H1 (cell line): ENCODE measurements around the gene JMJD7. TPM values are rescaled to one million over a fixed set of nuclear protein-coding genes. Genes with fewer than 3 reads are reported as not detected.

ENCODE experiments used
- CTCF ChIP-seq, 3 experiments: IDR thresholded peaks; 1 replicate in 2 of 3; 2 replicates in 1 of 3; pipeline versions ENCODE4 v1.5.1 to v1.6.1; 2011; ENCODE audit warnings: low read length in 3 of 3, mild to moderate bottlenecking in 3 of 3, inconsistent platforms in 2 of 3, low read depth in 1 of 3, moderate library complexity in 1 of 3; ENCODE audit not compliant: insufficient read depth in 1 of 3; ENCODE audit errors: control extremely low read depth in 1 of 3
- HDAC2 ChIP-seq, 2 experiments: fragments of 300-600 bp in 1 of 2; sonication (generic) in 1 of 2; IDR thresholded peaks; 2 replicates each; pipeline ENCODE4 v1.6.1; 2011 to 2012; ENCODE audit warnings: low read depth in 2 of 2, low read length in 2 of 2, mild to moderate bottlenecking in 2 of 2, moderate library complexity in 2 of 2, borderline replicate concordance in 1 of 2, inconsistent platforms in 1 of 2
- HDAC6 ChIP-seq: IDR thresholded peaks from one replicate; pipeline ENCODE4 v1.7.1; 2012; ENCODE audit warnings: low read depth, mild to moderate bottlenecking, inconsistent platforms, low read length, moderate library complexity
- JUN ChIP-seq: IDR thresholded peaks from 2 replicates; pipeline ENCODE4 v1.6.1; 2011; ENCODE audit warnings: low read depth, mild to moderate bottlenecking, improper control_type of control experiment, low read length
- JUND ChIP-seq: IDR thresholded peaks from 2 replicates; pipeline ENCODE4 v1.6.1; 2011; ENCODE audit warnings: mild to moderate bottlenecking, improper control_type of control experiment, low read length
- RAD21 ChIP-seq, 2 experiments: IDR thresholded peaks in 1 of 2; conservative IDR thresholded peaks in 1 of 2; 2 replicates each; pipeline ENCODE4 v1.6.1; 2011; ENCODE audit warnings: low read depth in 2 of 2, low read length in 2 of 2, improper control_type of control experiment in 1 of 2, inconsistent platforms in 1 of 2, mild to moderate bottlenecking in 1 of 2, moderate library complexity in 1 of 2
- polyA plus RNA-seq, 7 experiments: library from polyadenylated mRNA; depleted of rRNA in 3 of 7; stranded (reverse) in 5 of 7; unstranded in 2 of 7; fragments of >200 nt in 5 of 7; fragments of 200-250 nt in 2 of 7; gene quantifications; 1 replicate in 5 of 7; 2 replicates in 1 of 7; 4 replicates in 1 of 7; pipeline versions ENCODE4 v1.2.1 to v1.2.3, GENCODE V29; 2011 to 2013; ENCODE audit warnings: missing spikeins in 2 of 7, mixed read lengths in 2 of 7
- total RNA-seq: library from RNA; stranded (reverse); fragmentation: NEBNext Ultra II Directional; extraction: Animal tissue kit (Norgen Biotek cat#: 25700); gene quantifications from 2 replicates; pipeline ENCODE4 v1.2.1, GENCODE V29; 2021
- TF ChIP-seq, protein P1 (sequence below): fragments of 300-600 bp; sonication (generic); IDR thresholded peaks from 2 replicates; pipeline ENCODE4 v1.7.1; 2012; ENCODE audit warnings: low read length, moderate library complexity, mild to moderate bottlenecking, inconsistent platforms; ENCODE audit not compliant: insufficient replicate concordance

JMJD7 gene
- total and polyA plus RNA-seq, 2 of the 8 experiments (the other 6 are each of a cell fraction or from before 2014, with no cell fraction given): 15.0 to 20.0 TPM

- TF ChIP-seq, protein P1, sequence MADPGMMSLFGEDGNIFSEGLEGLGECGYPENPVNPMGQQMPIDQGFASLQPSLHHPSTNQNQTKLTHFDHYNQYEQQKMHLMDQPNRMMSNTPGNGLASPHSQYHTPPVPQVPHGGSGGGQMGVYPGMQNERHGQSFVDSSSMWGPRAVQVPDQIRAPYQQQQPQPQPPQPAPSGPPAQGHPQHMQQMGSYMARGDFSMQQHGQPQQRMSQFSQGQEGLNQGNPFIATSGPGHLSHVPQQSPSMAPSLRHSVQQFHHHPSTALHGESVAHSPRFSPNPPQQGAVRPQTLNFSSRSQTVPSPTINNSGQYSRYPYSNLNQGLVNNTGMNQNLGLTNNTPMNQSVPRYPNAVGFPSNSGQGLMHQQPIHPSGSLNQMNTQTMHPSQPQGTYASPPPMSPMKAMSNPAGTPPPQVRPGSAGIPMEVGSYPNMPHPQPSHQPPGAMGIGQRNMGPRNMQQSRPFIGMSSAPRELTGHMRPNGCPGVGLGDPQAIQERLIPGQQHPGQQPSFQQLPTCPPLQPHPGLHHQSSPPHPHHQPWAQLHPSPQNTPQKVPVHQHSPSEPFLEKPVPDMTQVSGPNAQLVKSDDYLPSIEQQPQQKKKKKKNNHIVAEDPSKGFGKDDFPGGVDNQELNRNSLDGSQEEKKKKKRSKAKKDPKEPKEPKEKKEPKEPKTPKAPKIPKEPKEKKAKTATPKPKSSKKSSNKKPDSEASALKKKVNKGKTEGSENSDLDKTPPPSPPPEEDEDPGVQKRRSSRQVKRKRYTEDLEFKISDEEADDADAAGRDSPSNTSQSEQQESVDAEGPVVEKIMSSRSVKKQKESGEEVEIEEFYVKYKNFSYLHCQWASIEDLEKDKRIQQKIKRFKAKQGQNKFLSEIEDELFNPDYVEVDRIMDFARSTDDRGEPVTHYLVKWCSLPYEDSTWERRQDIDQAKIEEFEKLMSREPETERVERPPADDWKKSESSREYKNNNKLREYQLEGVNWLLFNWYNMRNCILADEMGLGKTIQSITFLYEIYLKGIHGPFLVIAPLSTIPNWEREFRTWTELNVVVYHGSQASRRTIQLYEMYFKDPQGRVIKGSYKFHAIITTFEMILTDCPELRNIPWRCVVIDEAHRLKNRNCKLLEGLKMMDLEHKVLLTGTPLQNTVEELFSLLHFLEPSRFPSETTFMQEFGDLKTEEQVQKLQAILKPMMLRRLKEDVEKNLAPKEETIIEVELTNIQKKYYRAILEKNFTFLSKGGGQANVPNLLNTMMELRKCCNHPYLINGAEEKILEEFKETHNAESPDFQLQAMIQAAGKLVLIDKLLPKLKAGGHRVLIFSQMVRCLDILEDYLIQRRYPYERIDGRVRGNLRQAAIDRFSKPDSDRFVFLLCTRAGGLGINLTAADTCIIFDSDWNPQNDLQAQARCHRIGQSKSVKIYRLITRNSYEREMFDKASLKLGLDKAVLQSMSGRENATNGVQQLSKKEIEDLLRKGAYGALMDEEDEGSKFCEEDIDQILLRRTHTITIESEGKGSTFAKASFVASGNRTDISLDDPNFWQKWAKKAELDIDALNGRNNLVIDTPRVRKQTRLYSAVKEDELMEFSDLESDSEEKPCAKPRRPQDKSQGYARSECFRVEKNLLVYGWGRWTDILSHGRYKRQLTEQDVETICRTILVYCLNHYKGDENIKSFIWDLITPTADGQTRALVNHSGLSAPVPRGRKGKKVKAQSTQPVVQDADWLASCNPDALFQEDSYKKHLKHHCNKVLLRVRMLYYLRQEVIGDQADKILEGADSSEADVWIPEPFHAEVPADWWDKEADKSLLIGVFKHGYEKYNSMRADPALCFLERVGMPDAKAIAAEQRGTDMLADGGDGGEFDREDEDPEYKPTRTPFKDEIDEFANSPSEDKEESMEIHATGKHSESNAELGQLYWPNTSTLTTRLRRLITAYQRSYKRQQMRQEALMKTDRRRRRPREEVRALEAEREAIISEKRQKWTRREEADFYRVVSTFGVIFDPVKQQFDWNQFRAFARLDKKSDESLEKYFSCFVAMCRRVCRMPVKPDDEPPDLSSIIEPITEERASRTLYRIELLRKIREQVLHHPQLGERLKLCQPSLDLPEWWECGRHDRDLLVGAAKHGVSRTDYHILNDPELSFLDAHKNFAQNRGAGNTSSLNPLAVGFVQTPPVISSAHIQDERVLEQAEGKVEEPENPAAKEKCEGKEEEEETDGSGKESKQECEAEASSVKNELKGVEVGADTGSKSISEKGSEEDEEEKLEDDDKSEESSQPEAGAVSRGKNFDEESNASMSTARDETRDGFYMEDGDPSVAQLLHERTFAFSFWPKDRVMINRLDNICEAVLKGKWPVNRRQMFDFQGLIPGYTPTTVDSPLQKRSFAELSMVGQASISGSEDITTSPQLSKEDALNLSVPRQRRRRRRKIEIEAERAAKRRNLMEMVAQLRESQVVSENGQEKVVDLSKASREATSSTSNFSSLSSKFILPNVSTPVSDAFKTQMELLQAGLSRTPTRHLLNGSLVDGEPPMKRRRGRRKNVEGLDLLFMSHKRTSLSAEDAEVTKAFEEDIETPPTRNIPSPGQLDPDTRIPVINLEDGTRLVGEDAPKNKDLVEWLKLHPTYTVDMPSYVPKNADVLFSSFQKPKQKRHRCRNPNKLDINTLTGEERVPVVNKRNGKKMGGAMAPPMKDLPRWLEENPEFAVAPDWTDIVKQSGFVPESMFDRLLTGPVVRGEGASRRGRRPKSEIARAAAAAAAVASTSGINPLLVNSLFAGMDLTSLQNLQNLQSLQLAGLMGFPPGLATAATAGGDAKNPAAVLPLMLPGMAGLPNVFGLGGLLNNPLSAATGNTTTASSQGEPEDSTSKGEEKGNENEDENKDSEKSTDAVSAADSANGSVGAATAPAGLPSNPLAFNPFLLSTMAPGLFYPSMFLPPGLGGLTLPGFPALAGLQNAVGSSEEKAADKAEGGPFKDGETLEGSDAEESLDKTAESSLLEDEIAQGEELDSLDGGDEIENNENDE: no peak
- TF ChIP-seq JUN (no peak), HDAC2 (IDR thresholded peaks at IDR 0.05; ENCODE audit: borderline replicate concordance in 1 of 2, low read depth in 2 of 2, low read length in 2 of 2) (no peak), JUND (no peak), RAD21 (IDR thresholded peaks at IDR 0.05 in 1 of 2, conservative IDR thresholded peaks at IDR 0.05 in 1 of 2; ENCODE audit: low read depth in 2 of 2, low read length in 2 of 2) (no peak), CTCF (IDR thresholded peaks at IDR 0.05; ENCODE audit: control extremely low read depth in 1 of 3, insufficient read depth in 1 of 3, low read depth in 1 of 3, low read length in 3 of 3) (no peak), HDAC6 (no peak)
These were observed 39.1 kb downstream of the JMJD7 start (continued) for GRCh38 chr15:41866872-41867579.
